Femur (tissue), 1 donor: ENCODE data around the gene RAD51AP1.

ENCODE experiments used
- DNase-seq: peaks from one replicate; pipeline ENCODE4 v3.0.0-alpha.2; 2017

RAD51AP1 gene

DNA sequence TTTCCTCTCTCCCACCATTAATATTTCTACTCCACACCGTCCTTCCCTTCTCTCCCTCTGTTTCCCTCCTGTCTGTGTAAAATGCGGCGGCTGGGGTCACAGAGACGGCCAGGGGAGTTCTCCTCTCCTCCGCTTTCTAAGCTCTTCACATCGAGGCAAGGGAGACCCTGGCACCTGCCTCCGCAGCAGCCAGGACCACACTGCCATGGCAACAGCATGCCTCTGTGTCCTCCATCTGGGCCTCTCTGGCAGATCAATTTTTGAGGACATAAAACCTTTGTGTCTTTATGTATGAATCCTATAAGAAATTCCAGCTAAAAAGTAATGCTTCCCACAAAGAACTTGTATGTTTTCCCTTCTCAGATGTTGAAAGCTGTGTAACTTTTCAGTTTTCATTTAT is 64.7 kb downstream of the RAD51AP1 start:
- no peak for DNase-seq

DNA sequence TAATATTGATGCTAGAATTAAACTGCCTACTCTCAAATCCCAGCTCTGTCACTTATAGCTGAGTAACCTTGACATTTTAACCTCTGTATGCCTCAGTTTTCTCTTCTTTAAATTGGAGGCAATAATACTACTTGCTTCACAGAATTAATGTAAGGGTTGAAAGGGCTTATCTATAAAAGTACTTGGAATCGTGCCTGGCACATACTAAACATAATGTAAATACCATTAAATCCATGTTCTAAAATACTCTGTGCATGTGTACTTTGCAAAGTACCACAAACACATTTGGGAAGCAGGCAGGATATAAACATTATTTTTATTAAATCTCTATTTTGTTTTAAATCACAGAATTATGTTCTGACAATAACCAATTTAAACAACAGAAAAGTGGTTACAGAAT is 65.3 kb downstream of the RAD51AP1 start:
- no peak for DNase-seq

DNA sequence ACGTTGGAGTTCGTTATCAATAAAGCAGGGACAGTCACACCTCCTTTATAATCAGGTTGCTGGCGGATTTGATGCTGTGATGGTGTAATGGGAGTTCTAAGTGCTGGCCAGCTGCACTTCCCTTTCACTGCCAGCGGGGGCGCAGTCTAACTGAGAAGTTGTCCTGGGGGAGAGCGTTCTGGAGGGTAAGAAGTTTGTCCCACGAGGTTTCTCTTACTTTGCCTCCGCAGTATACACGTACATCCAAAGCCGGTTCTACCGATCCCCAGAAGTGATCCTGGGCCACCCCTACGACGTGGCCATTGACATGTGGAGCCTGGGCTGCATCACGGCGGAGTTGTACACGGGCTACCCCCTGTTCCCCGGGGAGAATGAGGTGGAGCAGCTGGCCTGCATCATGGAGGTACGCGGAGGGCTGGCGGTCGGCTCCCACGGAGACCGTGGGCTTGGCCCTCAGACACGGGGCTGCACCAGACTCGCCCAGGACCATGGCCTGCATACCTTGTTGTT is 66.0 kb downstream of the RAD51AP1 start:
- DNase-seq: peak; percentile 72

DNA sequence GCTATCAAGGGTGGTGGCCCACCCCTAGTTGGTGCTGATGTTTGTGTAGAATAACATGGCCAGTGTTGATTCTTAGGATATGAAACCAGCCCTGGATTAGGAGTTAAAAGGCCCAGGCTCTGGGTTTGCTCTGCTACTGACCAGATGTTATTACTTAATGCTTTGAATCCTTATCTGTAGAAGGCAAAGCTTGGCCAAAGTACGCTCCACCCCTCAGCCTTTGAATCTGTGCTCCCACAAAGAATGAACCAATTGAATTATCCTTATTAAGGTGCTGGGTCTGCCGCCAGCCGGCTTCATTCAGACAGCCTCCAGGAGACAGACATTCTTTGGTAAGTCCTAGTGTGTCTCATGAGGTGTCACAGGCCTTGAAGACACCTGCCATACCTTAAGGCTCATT is 68.4 kb downstream of the RAD51AP1 start:
- no peak for DNase-seq

DNA sequence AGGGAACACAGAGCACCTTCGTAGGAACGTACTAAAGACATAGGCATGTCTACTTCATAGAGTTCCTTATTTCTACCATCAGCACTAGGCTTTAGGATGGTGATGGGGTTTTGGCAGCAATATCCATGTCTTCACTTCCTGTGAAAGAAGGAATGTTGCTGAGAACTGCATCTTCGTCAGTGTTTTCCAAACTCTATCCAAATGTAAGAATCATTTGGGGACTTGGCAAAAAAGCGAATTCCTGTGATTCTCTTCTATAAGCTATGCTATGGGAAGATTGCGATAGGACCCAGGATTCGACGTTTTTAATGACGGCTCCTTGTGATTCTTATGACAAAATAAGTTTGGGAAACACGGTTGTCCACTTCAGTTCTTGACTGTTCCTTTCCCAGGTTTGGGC is 70.4 kb downstream of the RAD51AP1 start:
- no peak for DNase-seq
